SK-N-SH (cell line): ENCODE results near the gene EFCAB6.

Source experiments
- POLR2AphosphoS5 ChIP-seq: IDR thresholded peaks from 2 replicates; pipeline ENCODE4 v1.6.1; 2012; ENCODE audit warnings: low read depth, low read length
- TF ChIP-seq, protein P1 (sequence below): IDR thresholded peaks from 2 replicates; pipeline ENCODE4 v1.6.1; 2012; ENCODE audit warnings: mild to moderate bottlenecking, low read depth, low read length, moderate library complexity

DNA sequence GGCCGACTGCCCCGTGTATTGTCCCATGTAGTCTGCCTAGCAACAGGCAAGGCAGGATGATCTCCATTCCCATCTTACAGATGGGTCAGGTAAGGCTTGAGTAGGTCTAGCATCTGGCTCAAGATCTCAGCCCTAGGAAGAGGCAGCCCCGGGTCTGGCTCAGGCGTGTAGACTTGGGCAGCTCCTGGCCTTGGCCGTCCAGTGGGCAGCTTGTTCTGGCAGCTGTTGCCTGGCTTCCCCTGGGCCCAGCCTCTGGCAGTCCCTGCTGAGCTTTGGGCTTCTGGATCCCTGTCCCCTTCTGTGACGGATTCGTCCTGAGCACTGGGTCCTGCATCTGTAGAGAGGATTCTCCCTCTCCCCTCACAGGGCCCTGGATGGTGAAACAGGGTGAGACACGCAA is 327.9 kb downstream of the EFCAB6 start:
- TF ChIP-seq, protein P1, sequence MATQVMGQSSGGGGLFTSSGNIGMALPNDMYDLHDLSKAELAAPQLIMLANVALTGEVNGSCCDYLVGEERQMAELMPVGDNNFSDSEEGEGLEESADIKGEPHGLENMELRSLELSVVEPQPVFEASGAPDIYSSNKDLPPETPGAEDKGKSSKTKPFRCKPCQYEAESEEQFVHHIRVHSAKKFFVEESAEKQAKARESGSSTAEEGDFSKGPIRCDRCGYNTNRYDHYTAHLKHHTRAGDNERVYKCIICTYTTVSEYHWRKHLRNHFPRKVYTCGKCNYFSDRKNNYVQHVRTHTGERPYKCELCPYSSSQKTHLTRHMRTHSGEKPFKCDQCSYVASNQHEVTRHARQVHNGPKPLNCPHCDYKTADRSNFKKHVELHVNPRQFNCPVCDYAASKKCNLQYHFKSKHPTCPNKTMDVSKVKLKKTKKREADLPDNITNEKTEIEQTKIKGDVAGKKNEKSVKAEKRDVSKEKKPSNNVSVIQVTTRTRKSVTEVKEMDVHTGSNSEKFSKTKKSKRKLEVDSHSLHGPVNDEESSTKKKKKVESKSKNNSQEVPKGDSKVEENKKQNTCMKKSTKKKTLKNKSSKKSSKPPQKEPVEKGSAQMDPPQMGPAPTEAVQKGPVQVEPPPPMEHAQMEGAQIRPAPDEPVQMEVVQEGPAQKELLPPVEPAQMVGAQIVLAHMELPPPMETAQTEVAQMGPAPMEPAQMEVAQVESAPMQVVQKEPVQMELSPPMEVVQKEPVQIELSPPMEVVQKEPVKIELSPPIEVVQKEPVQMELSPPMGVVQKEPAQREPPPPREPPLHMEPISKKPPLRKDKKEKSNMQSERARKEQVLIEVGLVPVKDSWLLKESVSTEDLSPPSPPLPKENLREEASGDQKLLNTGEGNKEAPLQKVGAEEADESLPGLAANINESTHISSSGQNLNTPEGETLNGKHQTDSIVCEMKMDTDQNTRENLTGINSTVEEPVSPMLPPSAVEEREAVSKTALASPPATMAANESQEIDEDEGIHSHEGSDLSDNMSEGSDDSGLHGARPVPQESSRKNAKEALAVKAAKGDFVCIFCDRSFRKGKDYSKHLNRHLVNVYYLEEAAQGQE = no peak
- TF ChIP-seq POLR2AphosphoS5 = no peak
